ENCODE data around the gene CDH2.

DNA sequence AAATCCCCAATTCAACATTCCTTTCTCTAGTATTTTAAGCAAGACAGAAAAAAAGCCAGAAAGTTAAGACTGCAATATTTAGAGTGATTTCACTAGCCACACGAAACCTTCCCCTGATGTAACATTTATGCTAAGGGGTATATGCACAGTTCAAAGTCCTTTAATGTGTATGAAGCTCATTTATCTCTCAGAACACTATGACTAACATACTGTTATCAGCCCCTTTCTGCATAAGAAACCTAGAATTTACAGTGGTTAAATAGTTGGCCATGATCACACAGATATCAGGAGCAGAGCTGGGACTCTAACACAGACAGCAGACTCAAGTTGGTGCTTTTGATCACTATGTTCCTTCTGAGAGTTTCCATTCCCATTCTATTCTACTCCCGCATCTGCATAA, 185.5 kb downstream of the CDH2 start:
- TF ChIP-seq EP300 (IDR thresholded peaks at IDR 0.05), result no peak
- TF ChIP-seq, protein P1, sequence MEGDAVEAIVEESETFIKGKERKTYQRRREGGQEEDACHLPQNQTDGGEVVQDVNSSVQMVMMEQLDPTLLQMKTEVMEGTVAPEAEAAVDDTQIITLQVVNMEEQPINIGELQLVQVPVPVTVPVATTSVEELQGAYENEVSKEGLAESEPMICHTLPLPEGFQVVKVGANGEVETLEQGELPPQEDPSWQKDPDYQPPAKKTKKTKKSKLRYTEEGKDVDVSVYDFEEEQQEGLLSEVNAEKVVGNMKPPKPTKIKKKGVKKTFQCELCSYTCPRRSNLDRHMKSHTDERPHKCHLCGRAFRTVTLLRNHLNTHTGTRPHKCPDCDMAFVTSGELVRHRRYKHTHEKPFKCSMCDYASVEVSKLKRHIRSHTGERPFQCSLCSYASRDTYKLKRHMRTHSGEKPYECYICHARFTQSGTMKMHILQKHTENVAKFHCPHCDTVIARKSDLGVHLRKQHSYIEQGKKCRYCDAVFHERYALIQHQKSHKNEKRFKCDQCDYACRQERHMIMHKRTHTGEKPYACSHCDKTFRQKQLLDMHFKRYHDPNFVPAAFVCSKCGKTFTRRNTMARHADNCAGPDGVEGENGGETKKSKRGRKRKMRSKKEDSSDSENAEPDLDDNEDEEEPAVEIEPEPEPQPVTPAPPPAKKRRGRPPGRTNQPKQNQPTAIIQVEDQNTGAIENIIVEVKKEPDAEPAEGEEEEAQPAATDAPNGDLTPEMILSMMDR (IDR thresholded peaks at IDR 0.05), result no peak
